ENCODE results near the gene SPRR2A. TPM values are rescaled to one million over a fixed set of nuclear protein-coding genes. Genes with fewer than 3 reads are reported as not detected.

SPRR2A gene
- not detected in 2 replicates for total RNA-seq

DNA sequence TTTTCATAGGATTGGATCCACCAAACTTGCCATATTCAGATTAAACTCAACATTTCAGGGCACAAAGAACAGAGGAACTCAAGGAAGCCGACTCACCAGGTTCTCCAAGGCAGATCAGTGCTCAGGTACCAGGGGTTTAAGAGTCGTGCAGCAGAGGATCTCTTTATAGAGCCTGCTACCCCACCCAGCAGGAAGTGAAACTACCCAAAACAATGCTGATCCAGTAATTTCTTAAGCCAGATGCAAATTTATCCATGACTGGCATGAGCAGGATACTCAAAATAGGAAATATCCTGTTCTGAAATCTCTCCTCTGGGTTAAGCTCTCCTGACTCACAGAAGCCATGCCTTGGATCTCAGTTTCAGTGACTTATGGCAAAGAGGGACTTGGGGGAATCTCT, at the start of gene SPRR2A:
TSS of gene SPRR2A (minus strand) at position 138 of the 400 bp plus-strand sequence. CDS start 777 bp downstream, outside the sequence.

DNA sequence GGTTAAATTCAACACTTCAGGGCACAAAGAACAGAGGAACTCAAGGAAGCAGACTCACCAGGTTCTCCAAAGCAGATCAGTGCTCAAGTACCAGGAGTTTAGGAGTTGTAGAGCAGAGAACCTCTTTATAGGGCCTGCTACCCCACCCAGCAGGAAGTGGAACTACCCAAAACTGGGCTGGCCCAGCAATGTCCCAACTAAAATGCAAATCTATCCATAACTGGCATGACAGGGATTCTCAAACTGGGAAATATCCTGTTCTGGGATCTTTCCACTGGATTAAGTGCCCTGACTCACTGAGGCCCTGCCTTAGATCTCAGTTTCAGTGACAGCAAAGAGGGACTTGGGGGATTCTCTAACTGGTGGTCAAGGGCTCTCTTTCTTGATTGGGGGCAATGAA, 37.1 kb upstream of the SPRR2A start, which contains the start of gene SPRR2E:
TSS of gene SPRR2E (minus strand) at position 101 of the 400 bp plus-strand sequence. CDS start 775 bp downstream, outside the sequence.

DNA sequence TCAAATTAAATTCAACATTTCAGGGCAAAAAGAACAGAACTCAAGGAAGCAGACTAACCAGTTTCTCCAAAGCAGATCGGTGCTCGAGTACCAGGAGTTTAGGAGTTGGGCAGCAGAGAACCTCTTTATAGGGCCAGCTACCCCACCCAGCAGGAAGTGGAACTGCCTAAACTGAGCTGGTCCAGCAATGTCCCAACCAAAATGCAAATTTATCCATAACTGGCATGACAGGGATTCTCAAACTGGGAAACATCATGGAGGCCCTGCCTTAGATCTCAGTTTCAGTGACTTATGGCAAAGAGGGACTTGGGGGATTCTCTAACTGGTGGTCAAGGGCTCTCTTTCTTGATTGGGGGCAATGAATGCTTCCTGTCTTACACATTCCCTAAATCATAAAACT, 14.2 kb upstream of the SPRR2A start, which contains the start of gene SPRR2B:
TSS of gene SPRR2B (minus strand) at position 101 of the 400 bp plus-strand sequence. CDS start 772 bp downstream, outside the sequence.

DNA sequence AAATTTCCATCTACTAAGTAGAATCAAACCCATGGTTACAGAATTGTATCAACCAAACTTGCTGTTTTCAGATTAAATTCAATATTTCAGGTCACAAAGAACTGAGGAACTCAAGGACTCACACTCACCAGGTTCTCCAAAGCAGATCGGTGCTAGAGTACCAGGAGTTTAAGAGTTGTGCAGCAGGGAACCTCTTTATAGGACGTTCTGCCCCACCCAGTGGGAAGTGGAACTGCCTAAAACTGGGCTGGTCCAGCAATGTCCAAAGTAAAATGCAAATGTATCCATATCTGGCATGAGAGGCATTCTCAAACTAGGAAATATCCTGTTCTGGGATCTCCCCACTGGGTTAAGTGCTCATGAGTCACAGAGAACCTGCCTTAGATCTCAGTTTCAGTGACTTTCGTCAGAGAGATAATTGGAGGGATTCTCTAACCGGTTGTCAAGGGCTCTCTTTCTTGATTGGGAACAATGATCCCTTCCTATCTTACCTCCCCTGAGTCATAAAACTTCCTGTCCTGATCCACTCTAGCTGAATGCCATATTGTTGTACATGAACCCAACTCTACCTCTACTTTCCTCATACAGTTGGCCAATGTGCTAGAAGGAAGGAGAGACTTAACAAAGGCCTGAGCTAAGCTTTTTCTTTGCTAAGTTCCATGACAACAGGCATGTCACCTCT, 16.2 kb downstream of the SPRR2A start, which contains the start of gene SPRR2D:
TSS of gene SPRR2D (minus strand) at position 171 of the 682 bp plus-strand sequence. CDS start 774 bp downstream, outside the sequence.

DNA sequence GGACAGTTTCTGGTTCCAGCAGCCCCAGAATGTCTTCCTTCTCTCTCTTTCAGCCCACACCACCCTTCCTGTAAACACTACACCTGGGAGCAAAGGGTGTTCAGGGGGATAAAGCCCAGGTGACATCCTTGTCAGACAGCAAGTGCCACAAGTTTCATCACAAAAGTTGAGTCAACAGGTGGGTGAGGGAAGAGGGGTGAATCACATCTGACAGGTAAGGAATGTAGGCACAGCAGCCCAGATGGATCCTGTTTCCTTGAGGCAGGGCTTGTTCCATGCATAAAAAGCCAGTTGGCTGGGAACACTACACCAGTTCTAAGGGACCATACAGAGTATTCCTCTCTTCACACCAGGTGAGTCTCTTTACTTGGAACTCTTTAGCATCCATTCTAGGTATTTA, 26.4 kb downstream of the SPRR2A start, which contains the start of gene SPRR1B:
TSS of gene SPRR1B (plus strand) at position 309 of the 400 bp plus-strand sequence. CDS start 1,143 bp downstream, outside the sequence.

Other genes starting within 250 kb of the SPRR2A start
- not detected in 2 replicates for gene LCE1B, start 245.5 kb downstream of the SPRR2A start, total RNA-seq
- gene LCE1A, start 230.0 kb downstream of the SPRR2A start, total RNA-seq, result not detected in 2 replicates
- not detected in 2 replicates for gene LCE6A, start 214.7 kb downstream of the SPRR2A start, total RNA-seq
- gene LCE7A, start 197.5 kb downstream of the SPRR2A start, total RNA-seq, result not detected in 2 replicates
- gene SMCP, start 179.2 kb downstream of the SPRR2A start, total RNA-seq, result not detected in 2 replicates
- not detected in 2 replicates for gene IVL, start 149.0 kb downstream of the SPRR2A start, total RNA-seq
- gene SPRR5, start 110.3 kb downstream of the SPRR2A start, total RNA-seq, result not detected in 2 replicates
- not detected in 2 replicates for gene SPRR4, start 86.9 kb downstream of the SPRR2A start, total RNA-seq
- not detected in 2 replicates for gene SPRR1A, start 73.4 kb downstream of the SPRR2A start, total RNA-seq
- not detected in 2 replicates for gene SPRR3, start 55.8 kb downstream of the SPRR2A start, total RNA-seq
- not detected in 2 replicates for gene SPRR1B, start 26.3 kb downstream of the SPRR2A start, total RNA-seq
- gene SPRR2D, start 16.4 kb downstream of the SPRR2A start, total RNA-seq, result not detected in 2 replicates
- gene SPRR2B, start 14.1 kb upstream of the SPRR2A start, total RNA-seq, result not detected in 2 replicates
- not detected in 2 replicates for gene SPRR2E, start 37.0 kb upstream of the SPRR2A start, total RNA-seq
- not detected in 2 replicates for gene SPRR2F, start 56.0 kb upstream of the SPRR2A start, total RNA-seq
- not detected in 2 replicates for gene SPRR2G, start 93.4 kb upstream of the SPRR2A start, total RNA-seq
- not detected in 2 replicates for gene LELP1, start 145.9 kb upstream of the SPRR2A start, total RNA-seq
- not detected in 2 replicates for gene PRR9, start 160.1 kb upstream of the SPRR2A start, total RNA-seq
- gene LORICRIN, start 202.2 kb upstream of the SPRR2A start, total RNA-seq, result not detected in 2 replicates

Data from mammary microvascular endothelial cell (primary cell).